ENCODE results near the gene SPRR5. TPM values are rescaled to one million over a fixed set of nuclear protein-coding genes. Genes with fewer than 3 reads are reported as not detected.

SPRR5 gene
- total and polyA plus RNA-seq, 2 of the 8 experiments (the other 6 are each of a cell fraction or from before 2014, with no cell fraction given): not detected

GRCh38 chr1:152901631-152902030 is 45.4 kb upstream of the SPRR5 start (continued):
- TF ChIP-seq SIN3A (conservative IDR thresholded peaks at IDR 0.05 in 1 of 2, IDR thresholded peaks at IDR 0.05 in 1 of 2; ENCODE audit: low read depth in 1 of 2, low read length in 2 of 2): no peak
- no peak for TF ChIP-seq CBX8 (IDR thresholded peaks at IDR 0.05; ENCODE audit: borderline replicate concordance, low read depth, low read length)
- no peak for TF ChIP-seq E2F6 (IDR thresholded peaks at IDR 0.05)
- no peak for TF ChIP-seq KDM1A (IDR thresholded peaks at IDR 0.05; ENCODE audit: borderline replicate concordance, low read length)

Data from H1 (cell line).